Glomerular endothelial cell (primary cell): Measurements from ENCODE around the gene DPAGT1. TPM values are rescaled to one million over a fixed set of nuclear protein-coding genes. Genes with fewer than 3 reads are reported as not detected.
"Not testable (repeated sequence)": the region's sequence is repeated elsewhere in the genome, so short reads cannot be mapped to it uniquely, and the experiment has no call there.

Source experiments
- DNase-seq: peaks from one replicate; pipeline ENCODE4 v3.0.0-alpha.2; 2011; ENCODE audit warnings: low read depth, low spot score; ENCODE audit errors: extremely low read depth
- total RNA-seq: library from RNA; depleted of rRNA; stranded (reverse); fragments of >200 nt; gene quantifications from 2 replicates; pipeline ENCODE4 v1.2.3, GENCODE V29; 2015

The DPAGT1 gene
- total RNA-seq, 1 donor from 2014 or later = 45.5 TPM

GRCh38 chr11:119116235-119116594, 14.6 kb upstream of the DPAGT1 start:
- no peak for DNase-seq

DNA sequence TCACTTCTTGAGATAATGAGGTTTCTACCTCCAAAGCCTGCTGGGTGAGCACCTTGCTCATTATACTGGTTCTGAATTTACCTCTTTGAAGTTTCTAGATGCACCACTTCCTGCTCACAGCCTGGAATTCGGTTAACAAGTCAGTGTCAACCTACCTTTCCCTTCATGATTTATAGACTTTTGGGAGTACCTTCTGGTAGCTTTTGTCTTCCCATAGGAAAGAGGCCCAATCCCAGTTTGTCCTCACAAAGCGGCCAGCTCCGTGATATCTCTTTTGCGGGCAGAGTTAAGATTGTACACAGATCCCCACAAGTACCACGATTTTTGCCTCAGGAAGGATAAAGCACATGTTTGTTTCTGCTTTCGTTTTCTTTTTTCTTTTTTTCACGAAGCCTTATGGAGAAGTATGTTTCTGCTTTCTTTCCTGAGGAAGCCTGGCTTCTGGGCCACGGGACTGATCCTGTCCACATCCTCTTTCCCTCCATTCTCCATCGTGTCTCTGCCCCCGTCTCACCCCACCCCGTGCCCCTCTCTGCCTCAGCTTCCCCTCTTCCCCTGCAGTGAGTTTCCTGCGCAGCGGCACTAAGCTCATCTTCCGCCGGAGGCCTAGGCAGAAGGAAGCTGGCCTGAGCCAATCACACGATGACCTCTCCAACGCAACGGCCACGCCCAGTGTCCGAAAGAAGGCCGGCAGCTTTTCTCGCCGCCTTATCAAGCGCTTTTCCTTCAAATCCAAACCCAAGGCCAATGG, 14.0 kb upstream of the DPAGT1 start:
- no peak for DNase-seq

GRCh38 chr11:119114351-119114750, 12.7 kb upstream of the DPAGT1 start:
- DNase-seq = no peak

DNA sequence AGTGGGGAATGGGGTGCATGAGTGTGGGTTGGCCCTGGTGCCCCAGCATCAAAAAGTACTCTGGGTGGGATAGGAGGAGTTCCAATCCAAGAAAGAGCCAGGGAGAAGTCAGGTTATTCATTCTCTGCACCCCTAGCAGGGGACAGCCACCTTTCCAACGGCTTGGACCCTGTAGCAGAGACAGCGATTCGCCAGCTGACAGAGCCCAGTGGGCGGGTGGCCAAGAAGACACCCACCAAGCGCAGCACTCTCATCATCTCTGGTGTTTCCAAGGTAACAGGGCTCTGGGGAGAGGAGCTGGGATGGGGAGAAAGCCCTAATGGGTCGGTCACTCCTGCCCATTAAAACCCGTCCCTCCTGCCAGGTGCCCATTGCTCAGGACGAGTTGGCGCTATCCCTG, 12.1 kb upstream of the DPAGT1 start:
- DNase-seq = no peak

DNA sequence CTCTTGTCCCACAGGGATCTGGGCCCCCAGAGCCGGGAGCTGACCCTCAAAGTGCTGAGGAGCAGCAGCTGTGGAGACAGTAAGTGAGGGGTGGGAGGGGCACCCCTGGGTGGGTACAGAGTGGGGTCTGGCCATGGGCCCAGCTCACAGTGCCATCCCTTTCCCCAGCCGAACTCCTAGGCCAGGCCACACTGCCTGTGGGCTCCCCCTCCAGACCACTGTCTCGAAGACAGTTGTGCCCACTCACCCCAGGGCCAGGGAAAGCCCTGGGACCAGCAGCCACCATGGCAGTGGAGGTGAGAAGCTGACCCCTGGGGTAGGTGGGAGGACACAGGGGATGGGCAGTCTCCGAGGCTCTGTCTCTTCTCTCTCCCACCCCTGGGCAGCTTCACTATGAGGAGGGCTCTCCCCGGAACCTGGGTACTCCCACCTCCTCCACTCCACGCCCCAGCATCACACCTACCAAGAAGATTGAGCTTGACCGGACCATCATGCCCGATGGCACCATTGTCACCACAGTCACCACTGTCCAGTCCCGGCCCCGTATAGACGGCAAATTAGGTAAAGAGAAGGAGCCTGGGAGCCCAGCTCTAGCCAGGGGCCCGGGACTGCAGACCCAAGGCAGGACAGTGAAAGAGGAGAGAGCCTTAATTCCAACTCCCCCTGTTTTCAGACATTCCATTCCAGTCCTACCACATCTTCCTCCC, 10.8 kb upstream of the DPAGT1 start:
- DNase-seq = no peak

GRCh38 chr11:119111361-119111925, 9.8 kb upstream of the DPAGT1 start:
- no peak for DNase-seq

DNA sequence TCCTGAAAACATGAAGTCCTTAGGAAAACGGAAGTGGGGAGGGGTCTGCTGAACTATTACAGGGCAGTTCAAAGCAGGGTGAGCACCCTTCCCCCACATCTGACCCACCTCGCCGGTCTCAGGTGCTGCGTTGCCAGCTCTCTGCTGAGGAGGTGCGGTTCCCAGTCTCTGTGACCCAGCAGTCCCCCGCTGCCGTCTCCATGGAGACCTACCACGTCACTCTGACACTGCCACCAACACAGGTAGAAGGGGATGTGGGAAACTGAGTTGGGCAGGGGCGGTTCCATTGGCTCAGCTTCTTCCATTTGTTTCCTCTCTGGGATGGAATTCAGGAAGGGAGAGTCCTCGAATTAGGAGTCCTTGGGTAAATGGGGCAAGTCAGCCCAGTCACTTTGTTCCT, 8.8 kb upstream of the DPAGT1 start:
- DNase-seq = no peak

GRCh38 chr11:119109843-119110242, 8.2 kb upstream of the DPAGT1 start:
- DNase-seq = no peak

GRCh38 chr11:119108857-119109221, 7.2 kb upstream of the DPAGT1 start:
- no peak for DNase-seq

GRCh38 chr11:119108146-119108856, 6.6 kb upstream of the DPAGT1 start:
- no peak for DNase-seq

DNA sequence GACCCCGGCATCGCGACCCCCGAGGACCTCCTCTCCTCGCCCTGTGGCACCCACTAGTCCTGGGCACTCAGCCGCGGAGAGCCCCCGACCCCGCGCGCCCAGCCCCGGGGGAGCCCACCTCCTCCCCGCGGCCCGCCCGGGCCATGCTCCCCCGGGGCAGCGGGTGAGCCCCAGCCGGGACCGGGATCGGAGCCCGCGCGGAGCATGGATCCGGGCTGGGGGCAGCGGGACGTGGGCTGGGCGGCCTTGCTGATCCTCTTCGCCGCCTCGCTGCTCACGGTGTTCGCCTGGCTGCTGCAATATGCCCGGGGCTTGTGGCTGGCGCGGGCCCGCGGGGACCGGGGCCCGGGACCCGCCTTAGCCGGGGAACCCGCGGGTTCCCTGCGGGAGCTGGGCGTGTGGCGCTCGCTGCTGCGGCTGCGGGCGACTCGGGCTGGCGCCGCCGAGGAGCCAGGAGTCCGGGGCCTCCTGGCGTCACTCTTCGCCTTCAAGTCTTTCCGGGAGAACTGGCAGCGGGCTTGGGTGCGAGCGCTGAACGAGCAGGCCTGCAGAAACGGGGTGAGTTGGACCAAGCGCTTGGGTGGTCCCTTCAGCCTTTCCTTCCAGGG, 6.0 kb upstream of the DPAGT1 start:
- no peak for DNase-seq

GRCh38 chr11:119106564-119107537, 5.2 kb upstream of the DPAGT1 start, which contains the start of gene C2CD2L:
Gene C2CD2L, plus strand, starts transcription at chr11:119107344. Its CDS starts 398 bp downstream, at chr11:119107742.
- DNase-seq = no peak

DNA sequence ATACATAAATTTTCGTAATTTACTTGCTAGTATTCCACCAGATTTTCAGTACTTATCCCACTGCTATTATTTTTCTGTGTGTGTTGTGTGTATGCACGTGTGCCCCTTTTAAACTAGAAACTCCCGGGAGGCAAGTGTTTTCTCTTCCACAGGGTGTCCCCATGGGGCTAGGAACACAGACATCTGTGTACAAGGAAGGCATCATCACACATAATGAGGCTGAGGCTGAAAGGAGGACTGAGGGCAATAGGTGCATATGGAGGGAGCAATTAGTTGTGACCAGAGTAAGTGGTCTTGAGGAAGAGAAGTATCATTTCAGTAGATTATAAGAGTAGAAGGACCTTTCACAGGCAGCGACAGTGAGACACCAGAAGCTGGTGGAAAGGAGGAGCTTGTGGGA, 2.1 kb upstream of the DPAGT1 start:
- DNase-seq = no peak

GRCh38 chr11:119103161-119103664, 1.6 kb upstream of the DPAGT1 start:
- not testable (repeated sequence) for DNase-seq

- no peak for DNase-seq
Observed at GRCh38 chr11:119100994-119101758, 477 bp downstream of the DPAGT1 start.

DNA sequence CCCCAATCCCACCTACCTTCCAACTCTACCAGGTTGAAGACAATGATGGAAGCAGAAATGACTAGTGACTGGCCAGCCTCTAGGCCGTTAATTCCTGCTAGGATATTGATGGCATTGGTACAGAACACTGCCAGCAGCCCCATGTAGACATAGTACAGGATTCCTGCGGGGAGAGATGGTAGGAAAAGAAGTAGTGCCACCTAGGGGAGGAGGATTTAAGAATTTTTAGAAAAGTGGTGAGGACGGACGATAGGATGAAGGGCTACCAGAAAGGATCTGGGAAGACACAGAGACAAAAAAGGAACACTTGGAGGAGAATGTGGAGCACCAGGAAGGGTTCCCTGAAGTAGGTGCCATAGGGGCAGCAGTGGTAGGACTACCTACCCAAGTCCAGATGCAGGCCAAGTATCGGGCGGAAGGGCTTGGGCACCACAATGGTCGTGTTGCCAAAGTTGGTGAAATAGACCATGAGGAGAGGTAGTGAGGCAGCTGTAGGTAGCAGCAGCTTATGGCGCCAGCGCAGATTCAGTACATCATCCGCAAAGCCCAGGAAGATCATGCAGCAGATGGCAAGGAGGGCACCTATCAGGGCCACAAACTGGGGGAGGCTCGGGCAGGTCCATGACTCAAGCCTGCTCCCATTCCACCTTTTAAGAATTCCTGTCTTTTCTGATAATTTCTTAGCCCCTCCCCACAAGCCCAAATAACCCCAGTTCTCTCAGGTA, 1.2 kb downstream of the DPAGT1 start:
- DNase-seq = no peak

- no peak for DNase-seq
Observed at GRCh38 chr11:119099711-119100110, 1.9 kb downstream of the DPAGT1 start.
